ENCODE results near the gene UBL5.

The UBL5 gene

DNA sequence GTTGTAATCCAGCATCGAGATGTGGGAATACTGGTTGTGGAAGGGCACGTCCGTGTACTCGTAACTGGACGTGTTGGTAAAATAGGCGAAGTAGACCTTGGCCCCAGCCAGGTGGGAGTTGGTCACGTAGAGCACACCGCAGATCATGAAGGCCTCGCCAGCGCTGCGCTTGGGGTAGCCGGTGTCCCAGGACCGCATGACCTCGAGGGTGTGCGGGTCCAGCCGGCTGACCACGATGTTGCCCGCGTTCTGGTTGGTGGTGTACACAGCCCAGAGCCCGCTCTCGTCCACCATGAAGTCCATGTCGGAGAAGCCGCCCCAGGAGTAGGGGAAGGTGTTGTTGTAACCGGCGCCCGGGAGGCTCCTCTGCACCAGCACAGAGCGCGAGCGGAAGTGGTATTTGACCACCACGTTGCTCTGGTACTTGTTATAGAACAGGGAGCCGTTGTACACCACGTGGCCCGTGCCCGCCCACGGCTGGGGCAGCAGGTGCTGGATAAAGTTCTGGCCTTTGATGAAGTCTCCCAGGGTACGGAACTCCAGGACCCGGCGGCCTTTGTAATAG lies 26.6 kb downstream of the UBL5 start:
- no peak for DNase-seq (ENCODE audit: low read depth, low spot score)

DNA sequence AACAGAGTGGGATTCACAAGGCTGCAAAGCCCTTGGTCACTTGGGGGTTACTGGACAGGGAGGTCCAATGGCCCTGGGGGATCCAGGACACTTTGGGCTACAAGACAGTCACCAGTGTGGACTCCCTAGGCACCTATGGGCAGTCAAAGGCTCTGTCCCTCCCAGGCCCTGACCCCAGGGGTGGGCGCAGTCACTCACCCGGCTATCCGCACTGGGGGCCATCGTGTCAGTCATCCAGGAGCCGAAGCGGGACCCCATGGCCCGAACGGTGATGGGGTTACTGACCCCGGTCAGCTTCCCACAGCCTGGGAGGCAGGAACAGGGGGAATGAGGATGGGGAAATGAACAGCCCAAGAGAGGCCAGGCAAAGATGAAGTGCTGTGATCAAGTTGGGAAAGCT lies 28.9 kb downstream of the UBL5 start:
- no peak for DNase-seq (ENCODE audit: low read depth, low spot score)

DNA sequence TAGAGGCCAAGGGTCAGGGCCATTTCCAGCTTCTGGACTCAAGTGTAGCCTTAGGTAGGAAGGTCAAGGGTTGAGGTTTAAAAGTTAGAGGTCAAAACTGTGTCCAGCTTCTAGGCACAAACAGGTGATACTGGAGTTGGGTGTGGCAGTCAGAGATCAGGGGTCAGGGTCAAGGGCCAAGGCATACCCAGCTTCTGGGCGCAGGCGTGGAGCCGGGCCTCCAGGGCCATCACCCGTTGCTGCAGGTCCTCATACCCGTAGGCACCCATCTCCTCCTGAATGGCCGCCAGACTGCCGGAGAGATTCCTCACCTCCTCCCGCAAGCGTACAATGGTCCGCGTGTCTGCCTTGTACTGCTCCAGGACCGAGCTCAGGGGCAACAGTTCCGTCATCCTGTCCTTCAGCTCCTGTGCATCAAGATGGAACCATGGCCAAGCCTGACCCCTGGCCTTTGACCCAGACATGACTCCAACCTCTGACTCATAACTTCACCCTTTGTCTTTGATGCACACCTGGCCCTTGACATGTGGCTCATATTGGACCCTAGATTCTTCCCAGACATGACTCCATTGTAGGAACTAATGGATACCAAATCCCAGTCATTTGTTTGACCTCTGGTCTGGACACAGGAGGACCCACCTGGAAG lies 29.5 kb downstream of the UBL5 start:
- no peak for DNase-seq (ENCODE audit: low read depth, low spot score)

DNA sequence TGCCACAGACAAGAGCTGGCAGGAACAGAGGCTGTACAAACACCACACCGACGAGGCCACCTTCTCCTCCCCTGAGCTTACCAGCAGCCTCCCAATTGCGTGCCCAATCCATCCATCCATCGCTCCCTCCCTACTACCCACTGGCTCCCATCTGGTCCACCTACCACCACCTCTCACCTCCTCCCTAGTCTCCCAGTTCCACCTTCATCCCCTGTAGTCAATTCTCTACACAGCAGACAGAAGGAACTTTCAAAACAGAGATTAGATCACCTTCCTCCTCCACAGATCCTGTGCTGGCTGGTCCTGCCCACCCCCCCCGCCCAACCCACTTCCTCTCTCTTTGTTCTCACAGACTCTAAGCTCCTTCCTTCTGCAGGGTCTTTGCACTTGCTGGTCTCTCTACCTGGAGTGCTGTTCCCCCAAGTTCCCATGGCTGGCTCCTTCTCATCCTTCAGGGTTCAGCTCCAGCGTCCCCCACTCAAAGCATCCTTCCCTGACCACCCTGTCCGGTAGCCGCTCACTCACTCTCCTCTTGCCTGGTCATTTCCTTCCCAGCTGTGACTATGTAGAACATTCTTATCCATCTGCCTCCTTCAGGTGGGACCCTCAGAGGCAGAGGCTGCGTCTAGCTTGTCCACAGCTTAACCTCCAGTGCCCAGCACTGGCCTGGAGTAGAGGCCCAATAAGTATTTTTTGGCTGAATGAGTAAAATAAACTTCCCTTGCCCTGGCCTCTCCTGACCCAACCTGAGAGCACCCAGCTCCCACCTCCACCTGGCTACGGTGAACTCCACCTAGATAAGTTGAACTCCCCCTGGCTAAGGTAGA lies 30.4 kb downstream of the UBL5 start:
- no peak for DNase-seq (ENCODE audit: low read depth, low spot score)

DNA sequence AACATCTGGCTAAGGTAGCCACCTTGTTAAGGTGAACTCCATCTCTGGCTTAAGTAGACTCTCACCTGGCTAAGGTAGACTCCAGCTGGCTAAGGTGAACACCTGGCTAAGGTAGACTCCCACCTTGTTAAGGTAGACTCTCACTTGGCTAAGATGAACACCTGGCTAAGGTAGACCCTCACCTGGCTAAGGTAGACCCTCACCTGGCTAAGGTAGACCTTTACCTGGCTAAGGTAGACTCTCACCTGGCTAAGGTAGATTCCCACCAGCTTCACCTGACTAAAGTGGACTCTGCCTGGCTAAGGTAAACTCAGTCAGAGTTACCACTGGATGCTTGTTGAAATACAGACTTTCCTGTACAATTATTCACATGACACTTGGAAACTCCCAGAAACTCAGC lies 31.0 kb downstream of the UBL5 start:
- DNase-seq (ENCODE audit: low read depth, low spot score) = no peak

DNA sequence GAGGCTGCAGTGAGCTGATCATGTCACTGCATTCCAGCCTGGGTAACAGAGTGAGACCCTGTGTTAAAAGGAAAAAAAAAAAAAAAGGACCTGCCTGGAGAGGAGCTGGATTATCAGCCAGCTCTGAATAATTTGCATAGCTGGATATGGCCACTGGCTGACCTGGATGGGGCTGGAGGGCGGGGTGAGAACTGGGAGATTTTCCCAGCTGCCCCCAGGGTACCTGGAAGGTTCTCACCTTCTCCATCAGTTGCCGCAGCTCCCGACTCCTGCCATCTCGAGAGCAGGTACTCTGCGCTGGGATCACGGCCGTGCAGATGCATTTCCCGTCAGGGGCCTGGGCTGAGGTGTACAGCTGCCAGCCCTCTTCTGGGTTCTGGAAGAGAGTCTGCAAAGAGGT lies 32.7 kb downstream of the UBL5 start:
- no peak for DNase-seq (ENCODE audit: low read depth, low spot score)

DNA sequence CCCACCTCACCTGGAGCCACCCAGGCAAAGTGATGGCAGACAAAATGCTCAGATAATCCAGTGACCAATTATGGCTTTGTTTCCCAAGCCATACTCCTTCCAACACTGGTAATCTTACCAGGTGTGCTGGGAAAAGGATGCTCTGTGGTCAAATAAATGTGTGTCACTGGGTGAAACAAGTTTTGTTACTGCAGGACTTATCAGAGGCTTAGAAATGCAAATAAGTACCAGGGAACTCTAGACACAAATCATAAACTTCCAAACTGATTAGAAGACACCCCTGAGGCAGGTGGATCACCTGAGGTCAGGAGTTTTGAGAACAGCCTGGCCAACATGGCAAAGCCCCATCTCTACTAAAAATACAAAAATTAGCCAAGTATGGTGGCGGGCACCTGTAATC lies 33.8 kb downstream of the UBL5 start:
- DNase-seq (ENCODE audit: low read depth, low spot score) = no peak

DNA sequence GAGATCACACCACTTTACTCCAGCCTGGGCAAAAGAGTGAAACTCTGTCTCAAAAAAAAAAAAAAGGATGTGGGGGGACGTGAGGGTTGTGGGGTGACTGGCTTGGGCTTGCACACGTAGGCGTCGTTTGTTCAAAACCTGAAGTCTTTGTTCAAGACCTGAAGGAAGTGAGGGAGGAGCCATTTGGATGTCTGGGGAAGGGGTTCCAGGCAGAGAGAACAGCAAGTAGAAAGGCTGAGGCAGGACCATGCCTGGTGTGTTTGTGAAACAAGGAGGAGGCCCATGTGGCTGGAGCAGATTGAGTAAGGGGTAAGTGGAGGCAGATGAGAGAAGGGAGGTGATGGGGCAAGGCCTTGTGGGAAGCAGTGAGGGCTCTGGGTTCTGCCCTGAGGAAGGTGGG lies 35.2 kb downstream of the UBL5 start:
- no peak for DNase-seq (ENCODE audit: low read depth, low spot score)

DNA sequence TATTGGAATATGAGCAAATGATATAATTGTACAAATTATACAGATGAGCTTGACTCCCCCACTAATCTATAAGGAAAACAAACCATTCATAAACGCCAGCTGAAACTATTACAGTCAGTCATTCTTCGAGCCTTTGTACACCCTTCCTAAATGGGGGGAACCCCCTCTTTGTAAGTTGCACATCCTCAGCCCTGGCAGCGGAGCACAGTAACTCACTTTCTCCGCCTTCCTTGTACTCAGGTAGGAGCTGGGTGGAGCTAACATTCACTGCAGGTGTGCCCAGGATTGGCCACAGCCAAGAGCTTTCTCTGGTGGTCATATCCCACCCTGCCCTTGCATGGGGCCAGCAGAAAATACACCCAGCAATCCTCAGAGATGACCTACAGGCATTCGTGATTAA lies 36.0 kb downstream of the UBL5 start:
- DNase-seq (ENCODE audit: low read depth, low spot score) = no peak

DNA sequence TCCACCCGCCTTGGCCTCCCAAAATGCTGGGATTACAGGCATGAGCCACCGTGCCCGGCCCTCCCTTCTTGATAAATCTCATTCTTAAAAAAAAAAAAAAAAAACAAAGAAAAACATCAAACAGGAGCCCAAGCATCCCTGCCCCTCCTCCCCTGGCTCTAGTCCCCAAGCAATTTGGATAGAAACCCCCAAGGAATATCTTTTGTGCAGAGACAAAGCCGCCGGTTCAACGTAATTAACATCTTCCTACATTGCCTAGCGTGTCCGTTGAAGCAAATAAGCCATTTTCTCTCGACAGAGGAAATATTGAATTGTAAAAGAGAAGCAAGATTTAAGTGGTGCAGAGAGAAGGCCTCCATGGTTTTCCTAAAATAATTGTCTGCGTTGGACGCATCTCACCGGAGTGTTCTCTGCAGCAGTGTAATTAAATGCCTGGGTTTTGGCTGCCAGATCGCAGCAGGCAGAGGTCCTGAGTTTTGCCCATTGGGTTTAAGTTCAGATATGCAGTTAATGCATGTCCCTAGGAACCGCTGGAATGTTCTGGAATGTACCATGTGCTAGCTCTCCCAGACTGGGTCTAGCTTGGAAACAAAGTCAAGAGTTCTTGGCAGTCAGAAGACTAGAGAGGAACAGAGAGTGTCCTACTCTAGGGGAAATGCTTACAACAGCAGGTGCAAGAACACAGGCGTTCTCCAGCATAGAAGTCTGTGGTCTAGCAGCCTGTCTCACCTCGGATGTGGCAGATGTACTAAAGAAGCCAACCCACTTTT lies 38.2 kb downstream of the UBL5 start:
- no peak for DNase-seq (ENCODE audit: low read depth, low spot score)

DNA sequence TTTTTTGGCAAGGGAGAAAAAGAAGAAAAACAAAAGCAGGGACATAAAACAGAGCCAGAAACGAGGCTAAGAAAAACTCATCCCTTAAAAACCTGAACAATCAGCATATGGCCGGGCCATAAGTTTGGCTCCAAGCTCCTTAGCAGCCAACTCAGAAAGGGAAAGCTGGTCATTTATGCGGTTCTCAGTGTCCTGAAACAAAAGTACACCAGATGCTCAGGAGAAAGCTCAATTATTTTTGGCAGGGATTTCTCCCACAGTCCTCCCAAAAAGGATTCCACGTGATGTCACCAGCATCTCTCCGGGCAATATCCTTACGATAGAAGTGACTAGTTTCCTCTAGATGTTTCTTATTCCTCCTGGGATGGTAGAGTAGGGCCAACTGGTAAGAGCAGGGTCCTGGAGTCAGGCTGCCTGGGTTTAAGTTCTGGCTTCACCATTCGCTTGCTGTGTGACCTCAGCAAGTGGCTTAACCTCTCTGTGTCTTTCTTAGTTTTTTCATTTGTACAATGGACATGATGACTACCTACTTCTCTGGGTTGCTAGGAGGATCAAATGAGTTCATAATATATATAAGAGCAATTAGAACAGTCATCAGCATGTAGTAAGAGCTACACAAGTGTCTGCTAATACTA lies 41.4 kb downstream of the UBL5 start:
- DNase-seq (ENCODE audit: low read depth, low spot score) = no peak

DNA sequence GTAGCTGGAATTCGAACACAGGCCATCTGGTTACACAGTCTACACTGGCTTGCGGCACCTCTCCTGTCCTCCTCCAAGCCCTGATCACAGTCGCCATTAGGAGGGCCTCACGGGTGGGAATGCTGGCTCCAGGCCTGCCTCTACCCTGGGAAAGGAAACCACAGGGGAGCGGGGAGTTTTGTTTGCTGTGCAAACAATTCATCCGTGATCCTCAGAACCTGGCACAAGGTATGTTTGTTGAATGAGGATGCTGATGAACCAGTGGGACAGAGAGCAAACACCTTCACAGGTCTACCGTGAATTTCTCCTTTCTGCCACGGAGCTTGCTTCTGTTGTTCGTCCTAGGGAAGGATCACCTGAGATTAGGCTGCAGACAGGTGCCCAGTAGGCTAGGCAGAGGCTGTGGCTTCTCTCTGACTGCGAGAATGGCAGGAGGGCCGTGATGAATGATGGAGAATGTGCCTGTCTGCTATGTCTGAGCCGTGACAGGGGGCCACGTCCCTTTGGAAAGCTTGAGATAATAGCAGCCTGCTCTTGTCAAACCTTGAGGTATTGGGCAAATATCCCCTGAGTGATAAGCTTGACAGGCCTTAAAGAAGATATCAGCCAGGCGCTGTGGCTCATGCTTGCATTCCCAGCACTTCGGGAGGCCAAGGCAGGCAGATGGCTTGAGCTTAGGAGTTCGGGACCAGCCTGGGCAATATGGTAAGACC lies 44.1 kb downstream of the UBL5 start:
- DNase-seq (ENCODE audit: low read depth, low spot score) = no peak

DNA sequence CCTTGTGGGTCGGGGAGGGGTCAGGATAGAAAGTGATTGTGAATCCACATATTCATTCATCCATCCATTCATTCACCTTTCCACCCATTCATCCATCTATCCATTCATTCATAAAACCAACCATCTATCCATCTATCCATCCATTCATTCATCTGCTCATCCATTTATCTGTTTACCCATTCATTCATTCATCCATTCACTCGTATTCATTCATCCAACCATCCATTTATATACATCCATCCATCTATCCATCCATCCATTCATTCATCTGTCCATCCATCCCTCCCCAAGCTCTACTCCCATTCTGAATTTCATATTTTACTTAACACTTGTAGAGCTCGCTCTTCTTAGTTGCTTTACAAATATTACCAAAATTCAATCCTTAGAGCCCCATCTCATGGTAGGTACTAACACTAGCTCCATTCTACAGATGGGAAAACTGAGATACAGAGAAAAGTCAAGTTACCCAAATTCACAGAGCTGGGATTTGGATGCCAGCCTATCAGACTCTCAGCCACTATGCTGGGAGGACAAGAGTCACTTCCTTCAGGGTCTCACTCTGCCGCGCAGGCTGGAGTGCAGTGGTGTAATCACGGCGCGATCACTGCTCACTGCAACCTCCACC lies 45.0 kb downstream of the UBL5 start:
- DNase-seq (ENCODE audit: low read depth, low spot score) = no peak

DNA sequence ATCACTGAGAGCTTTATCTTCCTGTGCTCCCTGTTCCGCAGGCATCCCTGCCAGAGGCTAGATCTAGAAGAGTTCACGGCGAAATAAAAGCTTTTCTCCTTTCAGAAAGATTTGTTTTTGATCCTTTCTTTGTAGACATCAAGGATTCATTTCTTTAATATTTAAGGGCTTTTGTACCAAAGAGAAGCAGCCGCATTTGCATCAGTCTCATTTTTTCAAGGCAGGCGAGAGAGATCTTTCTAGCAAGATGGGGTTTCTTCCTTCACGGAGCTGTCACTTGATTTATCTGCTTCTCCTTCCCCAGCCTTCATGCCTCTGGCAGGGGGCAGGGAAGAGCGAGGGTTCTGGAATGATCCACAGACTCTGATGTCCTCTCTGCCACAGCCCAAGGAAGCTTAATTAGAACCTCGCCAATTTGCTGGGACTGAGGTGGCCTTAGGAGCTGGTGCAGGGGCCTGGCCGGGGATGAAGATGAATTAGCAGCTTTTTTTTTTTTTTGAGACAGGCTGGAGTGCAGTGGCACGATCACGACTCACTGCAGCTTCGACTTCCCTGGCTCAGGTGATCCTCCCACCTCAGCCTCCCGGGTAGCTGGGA lies 47.4 kb downstream of the UBL5 start:
- DNase-seq (ENCODE audit: low read depth, low spot score) = no peak

DNA sequence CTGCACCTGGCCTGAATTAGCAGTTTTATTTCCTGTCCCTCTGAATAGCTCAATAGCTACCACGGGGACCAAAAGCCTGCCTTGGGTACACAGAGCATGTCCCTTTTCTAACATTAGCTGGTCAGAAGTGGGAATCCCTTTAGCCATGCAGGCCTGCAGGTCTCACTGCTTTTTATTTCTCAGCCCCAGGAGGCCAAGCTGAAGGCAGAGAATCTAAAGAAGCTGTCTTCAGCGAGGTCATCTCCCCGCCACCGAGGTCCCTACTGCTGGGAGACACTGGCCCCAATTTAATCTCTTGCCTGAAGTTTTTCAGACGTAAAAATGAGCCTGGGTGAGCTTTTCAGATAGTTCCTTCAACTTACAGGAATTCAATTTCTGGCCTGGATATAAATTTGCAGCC lies 48.1 kb downstream of the UBL5 start:
- DNase-seq (ENCODE audit: low read depth, low spot score) = no peak

DNA sequence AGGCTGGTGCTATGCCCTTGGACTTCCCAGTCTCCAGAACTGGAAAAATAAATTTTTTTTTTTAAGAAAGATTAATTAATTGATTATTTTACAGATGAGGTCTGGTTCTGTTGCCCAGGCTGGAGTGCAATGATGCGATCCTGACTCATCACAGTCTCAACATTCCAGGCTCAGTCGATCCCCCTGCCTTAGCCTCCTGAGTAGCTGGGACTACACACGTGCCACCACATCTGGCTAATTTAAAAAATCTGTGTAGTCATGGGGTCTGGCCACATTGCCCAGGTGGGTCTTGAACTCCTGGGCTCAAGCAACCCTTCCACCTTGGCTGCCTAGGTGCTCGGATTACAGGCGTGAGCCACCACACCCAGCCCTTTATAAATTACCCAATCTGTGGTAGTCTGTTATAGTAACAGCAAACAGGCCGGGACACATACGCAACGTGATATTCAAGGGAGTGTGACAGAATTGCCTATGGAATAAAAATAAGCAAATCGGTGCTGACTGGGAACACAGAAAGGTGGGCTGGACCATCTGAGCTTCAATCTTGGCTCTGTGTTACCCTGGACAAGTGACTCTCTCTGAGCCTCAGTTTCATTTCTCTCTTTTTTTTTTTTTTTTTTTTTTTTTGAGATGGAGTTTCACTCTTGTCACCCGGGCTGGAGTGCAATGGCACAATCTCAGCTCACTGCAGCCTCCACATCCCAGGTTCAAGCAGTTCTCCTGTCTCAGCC lies 50.2 kb downstream of the UBL5 start:
- no peak for DNase-seq (ENCODE audit: low read depth, low spot score)

DNA sequence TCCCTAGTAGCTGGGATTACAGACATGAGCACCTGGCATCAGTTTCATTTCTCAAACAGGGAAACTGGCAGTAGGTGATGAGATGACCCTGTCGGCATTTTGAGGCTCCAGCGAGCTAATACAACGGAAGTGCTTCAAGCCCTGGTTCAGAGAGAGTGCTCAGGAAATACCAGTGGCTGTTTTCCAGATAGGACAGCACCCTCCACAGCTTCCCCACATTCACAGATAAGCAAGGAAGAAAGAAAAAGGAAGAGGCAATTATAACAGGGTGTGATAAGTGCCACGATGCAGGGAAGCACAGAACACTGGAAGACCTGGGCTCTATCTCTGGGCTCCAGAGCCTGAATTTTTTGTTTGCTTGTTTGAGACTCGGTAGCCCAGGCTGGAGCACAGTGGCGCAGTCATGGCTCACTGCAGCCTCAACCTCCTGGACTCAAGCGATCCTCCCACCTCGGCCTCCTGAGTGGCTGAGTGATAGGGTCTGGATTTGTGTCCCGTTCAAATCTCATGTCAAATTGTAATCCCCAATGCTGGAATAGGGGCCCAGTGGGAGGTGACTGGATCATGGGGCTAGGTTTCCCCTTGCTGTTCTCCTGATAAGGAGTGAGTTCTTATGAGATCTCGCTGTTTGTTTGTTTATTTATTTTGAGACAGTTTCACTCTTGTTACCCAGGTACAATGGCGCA lies 50.9 kb downstream of the UBL5 start:
- DNase-seq (ENCODE audit: low read depth, low spot score) = no peak
